Cardiac septum (tissue), 1 donor: ENCODE results near the gene NR2C1. TPM values are rescaled to one million over a fixed set of nuclear protein-coding genes. Genes with fewer than 3 reads are reported as not detected.
"Not testable (repeated sequence)": the region's sequence is repeated elsewhere in the genome, so short reads cannot be mapped to it uniquely, and the experiment has no call there.

Experiments used
- DNase-seq: peaks from one replicate; pipeline ENCODE4 v3.0.0-alpha.2; 2020; ENCODE audit warnings: low spot score
- intact Hi-C: fragments of 100-400 bp; cut with DNase I; formaldehyde crosslinking; loops from one replicate; pipeline ENCODE4 v1.14.0; 2022
- total RNA-seq: library from RNA; stranded (reverse); fragmentation: NEBNext Ultra II Directional; extraction: Animal tissue kit (Norgen Biotek cat#: 25700); gene quantifications from one replicate; pipeline ENCODE4 v1.2.1, GENCODE V29; 2021
- donor health status: DM: no; HTN: no; CAD: no.

The NR2C1 gene
- total RNA-seq, 1 donor from 2014 or later, result 34.6 TPM

- DNase-seq, result no peak
- intact Hi-C loops, result no loop called here
Measured at GRCh38 chr12:95016120-95016519, 57.3 kb downstream of the NR2C1 start.

- DNase-seq, result no peak
- intact Hi-C loops, result no loop called here
Measured at GRCh38 chr12:95014554-95014953, 58.9 kb downstream of the NR2C1 start.

- DNase-seq, result no peak
Measured at GRCh38 chr12:95006206-95006605, 67.2 kb downstream of the NR2C1 start.

GRCh38 chr12:95004610-95005009, 68.8 kb downstream of the NR2C1 start:
- no peak for DNase-seq
- intact Hi-C loops, result no loop called here

More at GRCh38 chr12:95006206-95006605, 67.2 kb downstream of the NR2C1 start:
- intact Hi-C loops, result no loop called here

GRCh38 chr12:95003921-95004272, 69.5 kb downstream of the NR2C1 start:
- no peak for DNase-seq
- intact Hi-C loops, result loop anchor here (2.0 kb wide), 1 partner anchor 69 kb away; the partner anchor contains the start of gene NR2C1

- intact Hi-C loops, result loop anchor here (2.0 kb wide), 1 partner anchor 69 kb away; the partner anchor contains the start of gene NR2C1
- peak; percentile 97 for DNase-seq
Measured at GRCh38 chr12:95003213-95003920, 70.1 kb downstream of the NR2C1 start, which contains the start of gene NDUFA12. Gene NDUFA12 (minus strand): TSS chr12:95003697. CDS start chr12:95003680, 17 bp downstream.

GRCh38 chr12:95002754-95003153, 70.7 kb downstream of the NR2C1 start:
- no peak for DNase-seq
- intact Hi-C loops, result loop anchor here (2.0 kb wide), 1 partner anchor 70 kb away; the partner anchor contains the start of gene NR2C1

GRCh38 chr12:94998326-94998725, 75.1 kb downstream of the NR2C1 start:
- intact Hi-C loops, result no loop called here
- no peak for DNase-seq

- DNase-seq, result no peak
- intact Hi-C loops, result no loop called here
Measured at GRCh38 chr12:94997726-94998125, 75.7 kb downstream of the NR2C1 start.

GRCh38 chr12:94997061-94997460, 76.4 kb downstream of the NR2C1 start:
- intact Hi-C loops, result no loop called here
- DNase-seq, result no peak

- intact Hi-C loops, result no loop called here
- no peak for DNase-seq
Measured at GRCh38 chr12:94994312-94994711, 79.1 kb downstream of the NR2C1 start.

- intact Hi-C loops, DNase-seq: not testable (repeated sequence)
Measured at GRCh38 chr12:94993855-94994254, 79.6 kb downstream of the NR2C1 start.

GRCh38 chr12:94990222-94990621, 83.2 kb downstream of the NR2C1 start:
- intact Hi-C loops, result no loop called here
- DNase-seq, result no peak

- no peak for DNase-seq
- intact Hi-C loops, result loop anchor here (10.0 kb wide), 1 partner anchor 444 kb away; no protein-coding TSS in a partner anchor
Measured at GRCh38 chr12:94988471-94988870, 84.9 kb downstream of the NR2C1 start.

- intact Hi-C loops, result loop anchor here (10.0 kb wide), 1 partner anchor 443 kb away; no protein-coding TSS in a partner anchor
- no peak for DNase-seq
Measured at GRCh38 chr12:94987801-94988200, 85.6 kb downstream of the NR2C1 start.

GRCh38 chr12:94987076-94987669, 86.2 kb downstream of the NR2C1 start:
- intact Hi-C loops, result loop anchor here (10.0 kb wide), 1 partner anchor 442 kb away; no protein-coding TSS in a partner anchor
- no peak for DNase-seq

- DNase-seq, result not testable (repeated sequence)
- intact Hi-C loops, result loop anchor here (10.0 kb wide), 1 partner anchor 440 kb away; no protein-coding TSS in a partner anchor
Measured at GRCh38 chr12:94985099-94985498, 88.3 kb downstream of the NR2C1 start.

- intact Hi-C loops, result loop anchor here (10.0 kb wide), 1 partner anchor 439 kb away; no protein-coding TSS in a partner anchor
- DNase-seq, result no peak
Measured at GRCh38 chr12:94983321-94983720, 90.1 kb downstream of the NR2C1 start.

- intact Hi-C loops, result loop anchor here (10.0 kb wide), 1 partner anchor 438 kb away; no protein-coding TSS in a partner anchor
- no peak for DNase-seq
Measured at GRCh38 chr12:94982456-94982855, 91.0 kb downstream of the NR2C1 start.

- no peak for DNase-seq
- intact Hi-C loops, result loop anchor here (10.0 kb wide), 1 partner anchor 436 kb away; no protein-coding TSS in a partner anchor
Measured at GRCh38 chr12:94980577-94980976, 92.8 kb downstream of the NR2C1 start.
